Activated gamma-delta T cell (primary cell): ENCODE results near the gene MYOC.
"Not testable (repeated sequence)": the region's sequence is repeated elsewhere in the genome, so short reads cannot be mapped to it uniquely, and the experiment has no call there.

Experiments used
- DNase-seq: peaks from one replicate; lab custom pipeline; 2025; lab: John Stamatoyannopoulos, UW

MYOC gene

DNA sequence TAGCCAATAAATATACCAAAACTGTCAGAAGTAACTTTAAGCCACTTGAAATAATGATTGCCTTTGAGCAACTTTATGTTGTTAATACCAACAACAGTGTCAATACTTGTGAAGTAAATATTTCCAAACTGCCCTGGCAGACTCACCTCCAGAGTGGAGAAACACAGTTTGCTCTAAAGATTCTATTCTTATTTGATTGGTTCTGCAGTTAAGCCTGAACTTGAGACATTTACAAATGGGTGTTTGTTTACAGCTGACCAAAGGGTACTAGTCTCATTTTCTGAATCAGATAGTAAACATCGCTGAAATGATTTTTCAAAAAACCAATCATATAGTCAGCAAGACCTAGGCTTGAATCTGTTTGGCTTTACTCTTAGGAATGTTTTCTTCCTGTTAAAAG is 1.3 kb upstream of the MYOC start:
- no peak for DNase-seq

DNA sequence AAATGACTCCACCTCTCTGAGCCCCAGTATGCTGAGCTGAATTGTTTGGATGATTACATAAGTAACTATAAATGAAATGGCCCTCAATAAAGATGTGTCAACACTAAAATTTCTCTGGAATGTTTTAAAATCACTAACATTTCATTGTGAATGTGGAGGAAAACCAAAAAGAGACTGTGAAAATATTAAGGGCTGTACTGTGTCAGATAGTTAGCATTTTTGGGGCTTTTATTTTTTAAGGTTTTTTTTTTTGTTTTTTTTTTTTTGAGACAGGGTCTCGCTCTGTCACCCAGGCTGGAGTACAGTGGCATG is 6.3 kb downstream of the MYOC start:
- DNase-seq = no peak

DNA sequence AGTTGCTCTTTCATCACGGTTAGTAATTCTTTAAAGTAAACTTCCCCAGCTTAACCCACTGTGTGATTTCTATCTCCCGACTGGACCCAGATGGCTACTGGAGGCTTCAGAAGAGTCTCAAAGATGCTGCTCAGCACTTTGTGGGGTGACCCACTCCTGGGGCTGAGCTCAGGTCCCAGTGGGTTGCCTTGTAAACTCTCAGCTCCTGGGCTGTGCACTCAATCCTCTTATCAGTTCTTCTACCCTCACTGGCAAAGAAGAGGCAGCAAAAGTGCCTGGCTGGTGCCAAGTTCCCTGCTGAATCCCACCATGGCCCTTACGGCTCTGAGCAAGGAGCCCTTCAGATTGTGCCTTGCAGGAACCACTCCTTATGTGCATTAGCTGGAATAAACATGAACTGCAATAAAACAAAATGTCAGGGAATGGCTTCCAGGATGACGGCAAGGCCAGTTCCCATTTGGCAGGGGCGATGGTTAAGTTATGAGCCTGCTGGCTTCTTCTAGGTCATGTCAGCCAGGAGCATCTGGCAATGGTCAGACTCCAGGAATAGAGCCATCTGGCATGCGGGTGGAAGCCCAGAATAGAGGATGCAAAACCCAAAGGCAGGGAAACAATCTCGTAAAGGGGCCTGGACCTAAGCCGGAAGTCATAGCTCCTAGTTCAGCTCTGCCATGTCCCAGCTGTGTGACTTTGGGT is 6.8 kb downstream of the MYOC start:
- DNase-seq = no peak

DNA sequence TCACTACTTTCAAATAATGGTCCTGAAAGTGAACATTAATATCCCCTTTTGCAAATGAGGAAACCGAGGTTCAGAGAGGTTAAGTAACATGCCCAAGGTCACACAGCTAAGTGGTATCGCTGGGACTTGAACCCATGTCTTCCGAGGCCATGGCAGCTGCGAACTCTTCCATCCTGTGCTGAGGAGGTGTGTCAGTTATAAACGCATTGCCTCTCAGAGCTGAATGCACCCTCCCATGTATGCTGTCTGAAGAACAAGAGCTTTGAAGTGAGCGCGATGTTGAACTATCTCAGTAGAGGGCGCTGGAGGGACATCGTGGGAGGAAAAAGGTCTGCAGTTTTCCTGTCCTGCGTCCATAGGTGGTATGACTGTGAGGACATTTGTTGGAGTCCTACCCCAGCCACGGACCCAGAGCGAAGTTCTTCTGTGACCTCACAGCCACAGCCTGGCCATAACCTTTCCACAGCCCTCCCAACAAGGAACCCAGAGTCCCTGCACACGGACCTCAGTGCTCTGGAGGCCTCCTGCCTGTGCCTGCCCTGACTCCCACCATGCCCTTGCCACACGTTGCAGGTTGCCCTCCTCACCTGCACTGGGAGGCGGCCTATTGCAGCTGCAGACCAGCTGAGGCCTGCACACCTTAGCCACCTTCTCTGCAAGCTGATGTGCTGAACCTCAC is 7.5 kb downstream of the MYOC start:
- no peak for DNase-seq

DNA sequence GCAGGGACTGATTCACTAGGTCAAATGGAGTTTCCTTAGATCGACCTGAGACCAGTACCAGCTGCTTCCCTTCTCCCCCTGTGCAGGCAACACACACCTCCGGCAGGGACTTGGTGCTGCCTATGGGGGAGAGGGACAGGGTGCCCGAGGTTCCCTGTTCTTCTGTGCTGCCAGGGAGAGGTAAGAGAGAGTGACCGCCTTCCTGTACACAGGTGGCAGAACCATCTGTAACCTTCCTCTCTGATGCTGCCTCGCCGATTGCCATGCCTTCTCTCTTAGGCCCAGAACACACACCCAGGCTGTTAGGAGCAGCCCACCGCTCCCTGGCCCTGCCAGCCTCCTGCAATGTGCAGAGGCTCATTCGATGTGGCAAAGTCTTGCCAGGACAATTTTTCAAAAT is 9.3 kb downstream of the MYOC start:
- DNase-seq = no peak

DNA sequence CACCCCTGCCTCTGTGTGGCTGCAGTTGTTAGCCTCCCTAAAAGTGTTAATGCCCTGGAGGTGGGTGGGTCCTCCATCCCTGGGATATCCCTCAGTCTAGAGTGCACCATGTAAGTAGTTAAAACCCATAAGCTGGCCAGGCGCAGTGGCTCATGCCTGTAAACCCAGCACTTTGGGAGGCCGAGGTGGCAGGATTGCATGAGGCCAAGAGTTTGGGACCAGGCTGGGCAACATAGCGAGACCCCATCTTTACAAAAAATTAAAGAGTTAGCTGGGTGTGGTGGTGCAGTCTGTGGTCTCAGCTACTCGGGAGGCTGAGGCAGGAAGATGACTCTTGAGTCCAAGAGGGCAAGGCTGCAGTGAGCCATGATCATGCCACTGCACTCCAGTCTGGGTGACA is 10.3 kb downstream of the MYOC start:
- DNase-seq = no peak

DNA sequence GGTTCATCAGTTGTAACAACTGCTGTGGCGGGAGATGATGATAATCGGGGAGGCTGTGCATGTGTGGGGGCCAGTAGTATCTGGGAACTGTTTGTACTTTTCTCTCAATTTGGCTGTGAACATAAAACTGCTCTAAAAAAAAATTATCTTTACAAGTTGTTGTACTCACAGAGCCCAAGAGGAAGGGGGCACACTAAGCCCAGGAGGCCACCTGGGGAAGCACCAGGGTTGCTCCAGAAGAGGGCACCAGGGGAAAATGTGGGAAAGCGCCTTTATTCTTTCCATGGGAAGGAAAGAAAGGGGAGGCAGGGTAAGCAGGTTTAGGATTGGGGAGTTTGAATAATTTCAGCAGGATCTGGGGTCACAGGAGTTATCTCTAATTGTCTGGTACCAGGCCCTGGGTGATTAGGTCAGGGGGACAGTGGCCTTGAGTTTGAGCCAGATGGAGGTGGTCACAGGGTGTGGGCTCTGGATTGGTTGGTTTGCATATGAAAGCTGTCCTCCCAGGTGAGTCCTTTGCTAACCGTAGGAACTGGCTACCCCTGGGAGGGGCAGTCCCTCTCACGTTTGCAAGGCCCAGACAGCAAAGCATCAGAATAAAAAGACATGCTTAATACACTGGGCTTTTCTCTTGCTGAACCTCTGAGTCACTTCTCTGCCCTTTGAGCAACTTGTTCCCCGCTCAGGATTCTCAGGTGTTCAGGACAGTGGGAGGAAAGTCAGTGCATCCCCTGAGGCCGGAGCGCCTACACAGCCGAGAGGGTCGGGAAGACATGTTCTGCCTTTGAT is 11.2 kb downstream of the MYOC start:
- no peak for DNase-seq

DNA sequence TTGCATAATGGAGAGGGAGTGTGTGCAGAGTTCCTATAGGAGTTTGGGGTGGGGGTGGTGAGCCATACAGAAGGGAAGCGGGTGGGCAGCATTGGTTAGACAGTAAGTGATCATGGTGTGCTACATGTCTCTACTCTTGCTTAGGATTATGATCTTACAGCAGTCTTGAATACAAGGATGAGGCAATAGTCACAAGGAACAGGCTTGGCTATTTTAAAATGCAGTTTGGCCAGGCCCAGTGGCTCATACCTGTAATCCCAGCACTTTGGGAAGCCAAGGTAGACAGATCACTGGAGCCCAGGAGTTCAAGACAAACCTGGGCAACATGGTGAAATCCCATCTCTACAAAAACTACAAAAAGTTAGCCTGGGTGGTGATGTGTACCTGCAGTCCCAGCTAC is 12.3 kb downstream of the MYOC start:
- no peak for DNase-seq

DNA sequence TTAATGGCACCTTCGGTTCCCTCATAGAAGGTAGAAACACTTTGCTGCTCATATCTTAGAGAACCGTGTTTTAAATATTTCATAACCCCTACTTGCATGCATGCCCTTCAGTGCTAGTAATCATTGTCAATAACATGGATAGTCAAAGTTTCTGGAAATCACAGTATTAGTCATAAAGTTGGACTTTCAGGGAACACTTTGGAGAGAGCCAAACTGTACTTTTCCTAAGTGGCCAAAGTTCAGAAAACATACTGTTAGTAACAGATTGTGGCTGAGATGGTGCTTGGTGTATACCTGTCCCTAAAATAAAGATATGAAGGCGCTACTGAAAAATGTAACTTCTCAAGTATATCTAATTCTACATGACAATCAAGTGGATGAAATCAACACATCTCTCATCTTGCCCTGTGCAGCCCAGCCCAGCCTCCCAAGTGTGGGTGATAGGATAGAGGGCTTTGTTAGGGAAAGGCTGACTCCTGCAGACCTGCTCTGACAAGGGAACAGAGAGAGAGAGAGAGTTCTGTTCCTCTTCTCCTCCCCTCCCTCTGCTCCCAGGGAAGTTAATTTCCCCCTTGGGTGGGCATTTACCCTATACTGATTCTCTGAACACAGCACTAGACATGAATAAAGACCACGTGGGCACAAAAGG is 14.4 kb downstream of the MYOC start:
- DNase-seq = no peak

DNA sequence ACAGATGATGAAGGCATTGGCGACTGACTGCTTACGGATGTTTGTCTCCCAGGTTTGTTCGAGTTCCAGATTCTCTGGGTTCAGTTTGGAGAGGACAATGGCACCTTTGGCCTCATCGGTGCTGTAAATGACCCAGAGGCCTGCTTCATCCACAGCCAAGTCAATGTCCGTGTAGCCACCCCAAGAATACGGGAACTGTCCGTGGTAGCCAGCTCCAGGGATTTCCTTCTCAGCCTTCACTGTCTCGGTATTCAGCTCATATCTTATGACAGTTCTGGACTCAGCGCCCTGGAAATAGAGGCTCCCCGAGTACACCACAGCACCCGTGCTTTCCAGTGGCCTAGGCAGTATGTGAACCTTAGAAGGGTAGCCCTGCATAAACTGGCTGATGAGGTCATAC is 16.3 kb downstream of the MYOC start:
- DNase-seq = no peak

DNA sequence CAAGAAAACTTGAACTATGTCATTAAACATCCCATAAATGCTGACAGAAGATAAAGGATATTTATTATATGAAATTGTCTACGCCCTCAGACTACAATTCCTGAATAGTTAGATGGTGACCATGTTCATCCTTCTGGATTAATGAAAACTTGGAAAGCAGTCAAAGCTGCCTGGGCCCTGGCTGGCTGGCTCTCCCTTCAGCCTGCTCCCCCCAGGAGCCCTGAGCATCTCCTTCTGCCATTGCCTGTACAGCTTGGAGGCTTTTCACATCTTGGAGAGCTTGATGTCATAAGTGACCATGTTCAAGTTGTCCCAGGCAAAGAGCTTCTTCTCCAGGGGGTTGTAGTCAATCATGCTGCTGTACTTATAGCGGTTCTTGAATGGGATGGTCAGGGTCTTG is 16.8 kb downstream of the MYOC start:
- no peak for DNase-seq

DNA sequence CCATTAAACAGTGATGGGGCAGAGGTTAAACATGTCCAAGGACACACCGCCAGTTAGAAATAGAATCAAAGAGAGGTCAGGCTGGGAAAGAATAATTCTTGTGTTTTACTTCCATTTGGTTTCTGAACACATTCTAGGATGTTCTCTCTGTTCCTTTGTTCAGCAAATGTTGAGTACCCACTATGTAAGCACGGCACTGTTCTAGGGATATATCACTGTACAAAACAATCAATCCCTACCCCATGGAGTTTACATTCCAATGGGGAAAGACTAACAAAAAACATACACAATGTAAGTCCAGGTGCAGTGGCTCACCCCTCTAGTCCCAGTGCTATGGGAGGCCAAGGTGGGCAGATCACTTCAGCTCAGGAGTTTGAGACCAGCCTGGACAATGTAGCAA is 24.3 kb downstream of the MYOC start:
- no peak for DNase-seq

DNA sequence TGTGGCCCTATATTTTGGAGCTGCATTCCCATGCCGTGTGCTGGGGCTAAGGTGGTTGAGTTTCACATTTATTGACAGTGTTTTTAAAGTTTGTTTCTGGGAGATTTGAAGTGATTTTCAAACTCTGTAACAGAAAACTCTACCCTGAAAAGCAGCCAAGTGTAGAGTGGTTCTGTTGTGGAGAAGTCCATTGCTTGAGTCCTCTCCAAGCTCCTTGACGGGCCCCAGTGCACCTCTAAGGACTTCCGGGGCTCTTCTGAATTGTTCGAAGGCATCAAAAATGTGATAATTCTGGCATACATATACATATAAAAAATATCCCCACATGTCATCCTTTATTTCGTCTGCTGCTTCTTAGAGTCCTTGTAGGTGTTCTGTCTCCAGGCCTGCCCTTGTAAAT is 25.5 kb downstream of the MYOC start:
- DNase-seq = no peak

DNA sequence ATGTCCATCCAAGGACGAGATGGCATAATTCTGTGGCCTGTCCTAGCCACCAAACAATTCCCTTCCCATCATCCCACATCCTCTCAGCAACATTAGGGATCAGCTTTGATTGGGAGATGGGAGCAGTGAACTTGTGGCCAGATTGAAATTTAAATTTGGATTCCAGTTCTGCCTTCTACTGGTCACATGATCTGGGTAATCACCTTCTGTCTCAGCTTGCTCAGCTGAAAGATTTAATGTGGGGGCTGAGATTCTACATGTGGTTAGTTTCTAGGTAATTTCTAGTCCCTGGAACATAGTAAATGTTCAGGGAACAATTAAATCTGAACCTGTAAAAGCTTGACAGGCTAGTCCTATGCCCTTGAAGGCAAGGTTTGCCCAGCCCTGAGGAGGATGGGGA is 27.3 kb downstream of the MYOC start:
- no peak for DNase-seq

DNA sequence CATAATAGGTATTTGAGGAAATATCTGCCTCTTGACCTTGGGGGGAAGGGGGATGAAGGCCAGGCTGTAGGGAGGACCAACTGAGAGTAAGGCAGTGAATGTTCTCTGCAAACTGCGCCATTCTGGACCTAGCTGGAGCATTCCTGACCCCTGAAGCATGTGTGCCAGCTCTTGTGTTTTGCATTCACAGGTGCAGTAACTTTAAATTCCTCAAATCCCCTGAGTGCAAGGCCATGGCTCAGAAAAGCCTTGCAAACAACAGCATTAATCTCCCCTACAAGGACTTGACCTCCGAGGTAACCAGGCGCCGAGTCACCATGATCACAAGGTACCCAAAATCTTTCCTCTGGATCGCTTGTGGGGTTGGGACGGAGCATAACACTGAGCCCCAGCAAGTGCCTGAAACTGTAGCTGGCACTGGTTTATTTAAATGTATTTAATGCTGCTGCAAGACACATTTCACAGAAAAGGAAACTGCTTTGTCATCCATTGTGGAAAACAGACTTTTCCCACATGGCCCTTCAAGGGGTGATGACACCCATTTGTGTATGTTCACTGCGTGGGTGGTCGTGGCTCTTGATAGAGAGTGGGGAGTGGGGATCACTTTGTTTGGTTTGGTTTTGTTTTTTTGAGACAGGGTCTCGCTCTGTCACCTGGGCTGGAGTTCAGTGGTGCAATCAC is 28.7 kb downstream of the MYOC start:
- no peak for DNase-seq

DNA sequence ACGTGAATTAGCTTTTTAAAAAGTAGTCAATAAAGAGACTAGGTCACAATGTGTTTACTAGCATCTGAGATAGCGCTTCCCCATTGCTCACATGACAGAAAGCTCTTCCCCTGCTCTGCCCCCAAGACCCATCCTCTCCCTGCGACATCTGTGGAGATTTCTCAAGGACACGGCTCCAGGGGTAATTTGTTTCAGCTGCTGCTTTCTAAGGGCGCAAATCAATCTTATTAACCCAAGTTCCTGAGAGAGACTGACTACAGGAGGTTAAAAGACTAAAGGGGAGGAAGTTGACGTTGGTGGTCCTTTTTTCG is 30.4 kb downstream of the MYOC start, which contains the start of gene MYOCOS:
MYOCOS (plus strand) TSS at position 92 of the 311 bp plus-strand sequence. CDS start 1,641 bp downstream, outside the sequence.
- DNase-seq = no peak

DNA sequence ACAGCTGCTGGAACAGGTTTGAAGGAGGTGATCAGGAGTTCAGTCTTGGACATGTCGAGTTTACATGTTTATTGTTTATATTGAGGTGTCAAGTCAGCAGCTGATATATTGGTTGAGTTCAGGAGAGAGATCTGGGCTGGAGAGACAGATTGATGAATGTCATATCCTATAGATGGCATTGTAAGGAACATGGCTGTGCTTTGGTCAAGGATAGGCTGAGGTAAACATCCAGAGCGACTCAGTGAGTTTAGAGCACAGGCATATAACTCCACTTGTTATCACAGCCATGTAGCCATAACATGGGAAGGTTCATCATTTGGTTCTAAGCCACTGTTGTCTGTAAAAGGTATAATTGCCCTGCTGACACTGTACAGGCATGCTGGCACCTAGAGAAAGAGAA is 35.9 kb downstream of the MYOC start:
- DNase-seq = no peak

DNA sequence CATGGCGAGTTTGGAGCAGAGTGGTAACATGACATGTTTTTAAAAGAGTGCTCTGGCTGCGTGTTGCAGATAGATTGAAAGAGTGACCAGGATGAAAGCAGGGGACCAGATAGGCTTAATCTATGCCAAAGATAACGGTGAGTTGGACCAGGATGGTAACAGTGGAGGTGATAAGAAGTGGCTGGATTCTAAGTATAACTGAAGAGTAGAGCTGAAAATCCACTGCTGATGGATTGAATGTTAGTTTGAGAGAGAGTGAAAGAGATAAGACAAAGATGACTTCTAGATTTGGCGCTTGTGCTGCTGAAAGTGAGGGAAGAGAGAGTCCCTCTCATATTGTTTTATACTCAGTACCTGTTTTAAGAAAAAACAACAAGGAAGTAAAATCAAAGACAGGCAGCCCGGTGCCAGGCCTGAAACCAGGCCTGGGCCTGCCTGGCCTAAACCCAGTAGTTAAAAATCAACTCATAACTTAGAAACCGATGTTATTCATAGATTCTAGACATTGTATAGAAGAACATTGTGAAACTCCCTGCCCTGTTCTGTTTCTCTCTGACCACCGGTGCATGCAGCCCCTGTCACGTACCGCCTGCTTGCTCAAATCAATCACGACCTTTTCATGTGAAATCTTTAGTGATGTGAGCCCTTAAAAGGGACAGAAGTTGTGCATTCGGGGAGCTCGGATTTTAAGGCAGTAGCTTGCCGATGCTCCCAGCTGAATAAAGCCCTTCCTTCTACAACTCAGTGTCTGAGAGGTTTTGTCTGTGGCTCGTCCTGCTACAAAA is 37.2 kb downstream of the MYOC start:
- not testable (repeated sequence) for DNase-seq

DNA sequence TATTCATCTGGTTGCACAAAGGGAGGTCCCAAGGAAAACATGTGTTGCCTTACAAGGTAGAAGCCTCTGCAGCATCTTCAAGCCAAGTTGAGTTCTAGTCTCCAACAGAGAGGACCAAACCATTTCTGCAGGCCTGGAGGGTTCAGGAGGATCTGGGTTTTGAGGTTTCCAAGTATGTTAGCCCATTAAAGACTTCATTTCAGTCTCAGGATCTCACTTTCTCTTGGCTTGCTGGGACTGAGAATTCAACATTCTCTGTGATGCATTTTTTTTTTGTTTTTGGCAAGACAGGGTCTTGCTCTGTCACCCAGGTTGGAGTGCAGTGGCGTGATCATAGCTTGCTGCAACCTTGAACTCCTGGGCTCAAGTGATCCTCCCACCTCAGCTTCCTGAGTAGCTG is 39.2 kb downstream of the MYOC start:
- DNase-seq = no peak

DNA sequence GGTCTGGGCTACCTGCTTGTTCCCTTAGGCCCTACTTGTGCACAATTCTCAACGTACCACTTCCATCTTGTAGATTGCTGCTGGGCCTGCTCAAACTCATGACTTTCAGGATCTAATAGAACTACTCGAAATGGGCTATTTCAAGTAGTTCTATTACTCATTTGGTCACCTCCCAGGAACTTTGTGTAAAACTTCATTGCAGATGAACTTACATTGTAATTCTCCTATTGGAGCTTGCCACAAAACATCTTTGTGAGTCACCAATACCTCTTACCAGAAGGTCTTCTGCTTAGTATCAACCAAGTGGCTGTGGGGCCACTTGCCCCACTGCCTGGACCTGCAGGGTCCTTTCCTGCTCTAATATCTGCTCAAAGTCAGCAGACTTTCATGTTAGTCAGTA is 41.2 kb downstream of the MYOC start:
- no peak for DNase-seq

DNA sequence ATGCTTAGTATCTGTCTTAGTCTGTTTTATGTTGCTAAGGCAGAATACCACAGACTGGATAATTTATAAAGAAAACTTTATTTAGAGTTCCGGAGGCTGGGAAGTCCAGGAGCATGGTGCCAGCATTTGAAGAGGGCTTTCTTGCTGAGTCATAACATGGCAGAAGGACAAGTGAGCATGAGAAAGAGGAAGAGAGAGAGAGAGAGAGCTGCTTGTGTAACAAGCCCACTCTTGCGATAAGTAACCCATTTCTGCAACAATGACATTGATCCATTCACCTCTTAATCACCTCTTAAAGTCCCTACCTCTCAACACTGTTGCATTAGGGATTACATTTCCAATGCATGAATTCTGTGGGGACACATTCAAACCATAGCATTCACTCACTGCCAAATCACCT is 42.1 kb downstream of the MYOC start:
- DNase-seq = no peak
